Gastrocnemius medialis (tissue), 4 donors: ENCODE measurements around the gene HSPA12B. TPM values are rescaled to one million over a fixed set of nuclear protein-coding genes. Genes with fewer than 3 reads are reported as not detected.

ENCODE experiments used
- ATAC-seq, 2 donors: fragments of 150-250 bp; one replicate each; pipeline ENCODE4 v1.9.1; 2016
- DNase-seq, 2 donors: peaks; one replicate each; pipeline ENCODE4 v3.0.0-alpha.2; 2019
- H3K27ac ChIP-seq, 4 donors: fragments of 200-600 bp; sonication (generic); 1 replicate in 1 of 4; 2 replicates in 3 of 4; pipeline ENCODE4 v1.5.1; 2016 to 2018; ENCODE audit warnings: mild to moderate bottlenecking in 2 of 4, moderate library complexity in 1 of 4
- H3K27me3 ChIP-seq, 3 donors: fragments of 200-600 bp; sonication (generic) in 2 of 3; 1 replicate in 1 of 3; 2 replicates in 2 of 3; pipeline versions ENCODE4 v1.5.1 to v1.6.0; 2016 to 2019; ENCODE audit warnings: mild to moderate bottlenecking in 1 of 3, moderate library complexity in 1 of 3
- H3K36me3 ChIP-seq, 2 donors: fragments of 200-600 bp; sonication (generic) in 1 of 2; one replicate each; pipeline ENCODE4 v1.5.1; 2017 to 2018
- H3K4me1 ChIP-seq, 2 donors: fragments of 200-600 bp; sonication (generic) in 1 of 2; one replicate each; pipeline ENCODE4 v1.5.1; 2016 to 2017; ENCODE audit warnings: mild to moderate bottlenecking in 2 of 2
- H3K4me3 ChIP-seq, 4 donors: fragments of 200-600 bp; sonication (generic) in 3 of 4; 1 replicate in 1 of 4; 2 replicates in 3 of 4; pipeline ENCODE4 v1.5.1; 2016 to 2019; ENCODE audit warnings: mild to moderate bottlenecking in 2 of 4
- H3K9me3 ChIP-seq, 3 donors: fragments of 200-600 bp; sonication (generic) in 2 of 3; 1 replicate in 1 of 3; 2 replicates in 2 of 3; pipeline ENCODE4 v1.5.1; 2016 to 2019
- CTCF ChIP-seq, 5 experiments: fragments of 450-650 bp in 3 of 5; fragments of 200-600 bp in 2 of 5; sonication (generic) in 2 of 5; IDR thresholded peaks in 4 of 5; conservative IDR thresholded peaks in 1 of 5; 1 replicate in 4 of 5; 2 replicates in 1 of 5; pipeline ENCODE4 v1.5.1; 2016 to 2019; ENCODE audit warnings: antibody characterized with exemption in 5 of 5, mild to moderate bottlenecking in 3 of 5, moderate library complexity in 3 of 5
- POLR2A ChIP-seq, 2 donors: fragments of 450-650 bp; IDR thresholded peaks; one replicate each; pipeline ENCODE4 v1.6.1; 2017; ENCODE audit warnings: antibody characterized with exemption in 2 of 2, mild to moderate bottlenecking in 2 of 2, moderate library complexity in 2 of 2
- in situ Hi-C, 4 donors: fragments of 200-750 bp; cut with MboI; loops; one replicate each; pipeline versions ENCODE4 v1.15.0 to v1.8.0; 2017; ENCODE audit warnings: low sequenced_read_pairs in 4 of 4
- intact Hi-C: fragments of 100-400 bp; cut with DNase I; formaldehyde crosslinking; loops from one replicate; pipeline ENCODE4 v1.15.1; 2023; ENCODE audit warnings: low total_unique reads
- total RNA-seq, 4 donors: library from RNA; depleted of rRNA; stranded (reverse); fragments of >200 nt; gene quantifications; one replicate each; pipeline versions ENCODE4 v1.1.0 to v1.2.3, GENCODE V29; 2016

Gene HSPA12B
- total RNA-seq, 4 donors from 2014 or later = 3.7 to 8.5 (median 5.8) TPM

GRCh38 chr20:3755814-3756480 lies 23.5 kb downstream of the HSPA12B start:
- no peaks in the 10 kb centered on the region for H3K9me3 ChIP-seq
- H3K27ac ChIP-seq = no peak overlapping the region
- no peak for ATAC-seq
- peaks cover 0 to 7% (median under 1%) of the 10 kb centered on the region in 3 donors for H3K27me3 ChIP-seq
- H3K36me3 ChIP-seq = no peaks in the 10 kb centered on the region
- intact Hi-C loops = no loop called here
- no peak for TF ChIP-seq POLR2A (IDR thresholded peaks at IDR 0.05)
- no peak for TF ChIP-seq CTCF (IDR thresholded peaks at IDR 0.05 in 4 of 5, conservative IDR thresholded peaks at IDR 0.05 in 1 of 5)
- in situ Hi-C loops = loop anchor here in 1 of 4 donors (25.0 kb wide), 1 partner anchor 331 kb away; no protein-coding TSS in a partner anchor
- no peak overlapping the region for H3K4me3 ChIP-seq
- H3K4me1 ChIP-seq = no peaks in the 10 kb centered on the region
- no peak for DNase-seq

GRCh38 chr20:3757268-3757667 lies 24.8 kb downstream of the HSPA12B start:
- intact Hi-C loops = no loop called here
- Histone ChIP-seq H3K4me3 (no peak overlapping the region), H3K9me3 (no peaks in the 10 kb centered on the region), H3K27me3 (no peaks in the 10 kb centered on the region), H3K36me3 (no peaks in the 10 kb centered on the region), H3K4me1 (no peaks in the 10 kb centered on the region), H3K27ac (peak overlapping the region; percentile 37 to 65 (median 50))
- in situ Hi-C loops = loop anchor here in 1 of 4 donors (25.0 kb wide), 1 partner anchor 330 kb away; no protein-coding TSS in a partner anchor
- TF ChIP-seq POLR2A (IDR thresholded peaks at IDR 0.05) (no peak), CTCF (IDR thresholded peaks at IDR 0.05 in 4 of 5, conservative IDR thresholded peaks at IDR 0.05 in 1 of 5) (no peak)
- ATAC-seq (peak; percentile 16 to 51), DNase-seq (no peak)

GRCh38 chr20:3758566-3758965 lies 26.1 kb downstream of the HSPA12B start:
- H3K36me3 ChIP-seq = no peaks in the 10 kb centered on the region
- no peaks in the 10 kb centered on the region for H3K27me3 ChIP-seq
- H3K4me1 ChIP-seq = no peaks in the 10 kb centered on the region
- H3K27ac ChIP-seq = peak overlapping the region in 3 of 4 donors; percentile 48 to 65 (median 58)
- ATAC-seq (peak; percentile 17 to 23), DNase-seq (no peak)
- intact Hi-C loops = no loop called here
- no peak overlapping the region for H3K4me3 ChIP-seq
- in situ Hi-C loops = loop anchor here in 1 of 4 donors (25.0 kb wide), 1 partner anchor 329 kb away; no protein-coding TSS in a partner anchor
- no peaks in the 10 kb centered on the region for H3K9me3 ChIP-seq
- TF ChIP-seq POLR2A (IDR thresholded peaks at IDR 0.05) = no peak
- no peak for TF ChIP-seq CTCF (IDR thresholded peaks at IDR 0.05 in 4 of 5, conservative IDR thresholded peaks at IDR 0.05 in 1 of 5)

- no peak for DNase-seq
- no peak for ATAC-seq
- Histone ChIP-seq H3K27me3 (no peaks in the 10 kb centered on the region), H3K27ac (peak overlapping the region; percentile 33 to 65 (median 52)), H3K9me3 (no peaks in the 10 kb centered on the region), H3K4me1 (no peaks in the 10 kb centered on the region), H3K4me3 (no peak overlapping the region), H3K36me3 (no peaks in the 10 kb centered on the region)
- intact Hi-C loops = no loop called here
- TF ChIP-seq CTCF (IDR thresholded peaks at IDR 0.05 in 4 of 5, conservative IDR thresholded peaks at IDR 0.05 in 1 of 5) (no peak), POLR2A (IDR thresholded peaks at IDR 0.05) (no peak)
- in situ Hi-C loops = loop anchor here in 1 of 4 donors (25.0 kb wide), 1 partner anchor 328 kb away; no protein-coding TSS in a partner anchor
Observed at GRCh38 chr20:3759316-3759823, 26.9 kb downstream of the HSPA12B start.
